ENCODE results near the gene PCDHB10.
A peak's percentile ranks its signal among the peaks of the same experiment; 100 is the strongest.
"Not testable (repeated sequence)": the region's sequence is repeated elsewhere in the genome, so short reads cannot be mapped to it uniquely, and the experiment has no call there.

Gene PCDHB10

GRCh38 chr5:141192110-141192725 lies at the start of gene PCDHB10:
PCDHB10 (plus strand) TSS chr5:141192353; CDS start chr5:141192553, 200 bp downstream.
- DNase-seq: peak; percentile 24 to 36

- no peak for DNase-seq
These were observed 42.3 kb upstream of the PCDHB10 start, which contains the start of gene PCDHB6 for GRCh38 chr5:141149812-141150211. PCDHB6 (plus strand) TSS chr5:141150057; CDS start chr5:141150258, 201 bp downstream.

GRCh38 chr5:141150224-141150992 lies 41.7 kb upstream of the PCDHB10 start:
- no peak for DNase-seq

- DNase-seq: no peak
These were observed 41.2 kb upstream of the PCDHB10 start for GRCh38 chr5:141150993-141151325.

- not testable (repeated sequence) for DNase-seq
These were observed 40.5 kb upstream of the PCDHB10 start for GRCh38 chr5:141151632-141152031.

- DNase-seq: not testable (repeated sequence)
These were observed 40.1 kb upstream of the PCDHB10 start for GRCh38 chr5:141152096-141152495.

- DNase-seq: no peak
These were observed 36.4 kb upstream of the PCDHB10 start for GRCh38 chr5:141155540-141156374.

GRCh38 chr5:141157356-141157755 lies 34.8 kb upstream of the PCDHB10 start:
- not testable (repeated sequence) for DNase-seq

- DNase-seq: not testable (repeated sequence)
These were observed 34.3 kb upstream of the PCDHB10 start for GRCh38 chr5:141157901-141158300.

GRCh38 chr5:141172381-141173204 lies 19.6 kb upstream of the PCDHB10 start, which contains the start of gene PCDHB7:
PCDHB7 (plus strand) TSS chr5:141172644; CDS start chr5:141172836, 192 bp downstream.
- no peak for DNase-seq

GRCh38 chr5:141174291-141175104 lies 17.7 kb upstream of the PCDHB10 start:
- DNase-seq: not testable (repeated sequence)

GRCh38 chr5:141175933-141176332 lies 16.2 kb upstream of the PCDHB10 start:
- no peak for DNase-seq

- not testable (repeated sequence) for DNase-seq
These were observed 14.5 kb upstream of the PCDHB10 start, which contains the start of gene PCDHB8 for GRCh38 chr5:141177577-141178191. PCDHB8 (plus strand) TSS chr5:141177790; CDS start chr5:141178035, 245 bp downstream.

- DNase-seq: not testable (repeated sequence)
These were observed 12.8 kb upstream of the PCDHB10 start for GRCh38 chr5:141179371-141179770.

GRCh38 chr5:141179876-141180275 lies 12.3 kb upstream of the PCDHB10 start:
- not testable (repeated sequence) for DNase-seq

GRCh38 chr5:141180313-141180712 lies 11.8 kb upstream of the PCDHB10 start:
- no peak for DNase-seq

- DNase-seq: no peak
These were observed 9.9 kb upstream of the PCDHB10 start, which contains the start of gene PCDHB16 for GRCh38 chr5:141182248-141182647. PCDHB16 (plus strand) TSS chr5:141182387; CDS start chr5:141182560, 173 bp downstream.

GRCh38 chr5:141184117-141184855 lies 7.9 kb upstream of the PCDHB10 start:
- DNase-seq: not testable (repeated sequence)

GRCh38 chr5:141186897-141187512 lies 5.1 kb upstream of the PCDHB10 start, which contains the start of gene PCDHB9:
PCDHB9 (plus strand) TSS chr5:141187161; CDS start chr5:141187319, 158 bp downstream.
- peak; percentile 43 to 48 for DNase-seq

Measured in Kasumi-1 (cell line).